Activated naive CD4-positive, alpha-beta T cell treated with anti-CD3 and anti-CD28 coated beads, Interleukin-2, amount 50 U/mL, for 16 hours (primary cell): Measurements from ENCODE around the gene STAP2.
"Not testable (repeated sequence)": the region's sequence is repeated elsewhere in the genome, so short reads cannot be mapped to it uniquely, and the experiment has no call there.

ENCODE experiments used
- DNase-seq: peaks from one replicate; pipeline ENCODE4 v3.0.0-alpha.2; 2020

Gene STAP2

DNA sequence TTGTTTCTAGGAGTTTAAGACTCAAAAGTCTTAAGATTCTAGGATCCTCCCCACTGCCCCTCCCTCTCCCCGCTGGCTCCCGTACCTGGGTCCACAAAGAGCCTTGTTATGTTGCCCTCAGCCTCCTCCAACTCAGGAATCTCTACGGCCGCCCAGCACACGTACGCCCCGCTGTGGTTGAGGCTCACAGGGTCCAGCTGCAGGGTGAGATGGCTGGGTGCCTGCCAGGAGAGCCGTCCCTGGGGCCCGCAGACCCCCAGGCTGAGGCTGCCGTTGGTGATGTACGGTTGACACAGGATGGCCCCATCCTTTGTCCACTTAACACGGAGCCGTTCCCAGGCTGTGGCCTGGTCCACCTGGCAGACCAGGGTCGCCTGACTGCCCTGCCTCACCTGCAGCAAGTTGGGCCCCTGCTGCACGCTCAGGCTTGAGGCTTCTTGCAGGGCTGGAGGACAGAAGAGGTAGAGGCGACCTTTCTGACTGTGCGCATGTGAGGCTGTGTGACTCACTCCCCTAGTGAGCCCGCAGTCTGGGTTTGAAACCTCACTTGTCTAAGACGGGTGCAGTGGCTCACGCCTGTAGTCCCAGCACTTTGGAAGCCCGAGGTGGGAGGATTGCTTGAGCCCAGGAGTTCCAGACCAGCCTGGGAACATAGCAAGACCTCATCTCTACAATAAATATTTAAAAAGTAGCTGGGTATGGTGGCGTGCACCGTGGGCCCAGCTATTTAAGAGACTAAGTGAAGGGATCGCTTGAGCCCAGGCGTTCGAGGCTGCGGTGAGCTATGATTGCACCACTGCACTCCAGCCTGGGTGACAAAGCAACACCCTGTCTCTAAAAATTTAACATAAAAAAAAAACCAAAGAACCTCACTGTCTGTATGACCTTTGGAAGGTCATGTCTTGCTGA, 40.5 kb downstream of the STAP2 start:
- DNase-seq = no peak

DNA sequence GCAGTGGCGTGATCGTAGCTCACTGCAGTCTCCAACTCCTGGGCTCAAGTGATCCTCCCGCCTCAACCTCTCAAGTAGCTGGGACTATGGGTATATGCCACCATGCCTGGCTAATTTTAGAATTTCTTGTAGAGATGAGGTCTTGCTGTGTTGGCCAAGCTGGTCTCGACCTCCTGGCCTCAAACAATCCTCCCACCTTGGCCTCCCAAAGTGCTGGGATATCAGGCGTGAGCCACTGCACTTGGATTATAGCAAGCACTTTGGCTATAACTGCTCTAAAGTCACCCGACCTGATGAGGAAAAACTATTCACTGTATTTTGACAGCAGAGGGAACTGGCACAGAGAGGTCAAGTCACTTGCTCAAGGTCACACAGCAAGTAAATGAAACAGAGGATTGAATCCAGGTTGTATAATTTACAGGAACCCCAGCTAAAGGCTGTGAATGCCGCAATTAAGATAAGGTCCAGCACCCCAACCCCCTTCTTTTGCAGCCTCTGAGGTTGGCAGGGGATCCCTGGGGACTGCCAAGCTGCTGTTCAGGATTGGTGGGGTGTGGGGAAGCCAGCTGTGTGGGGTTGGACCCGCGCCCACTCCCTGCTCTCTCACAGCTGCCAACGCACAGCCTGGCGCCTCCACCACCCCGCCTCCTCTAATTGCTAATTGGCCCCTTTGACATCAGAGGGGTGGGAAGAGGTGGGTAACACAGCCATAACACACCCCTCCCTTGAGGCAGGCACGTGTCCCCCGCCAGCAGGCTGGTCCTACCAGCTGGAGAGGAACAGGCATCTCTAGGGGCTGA, 42.5 kb downstream of the STAP2 start:
- no peak for DNase-seq

DNA sequence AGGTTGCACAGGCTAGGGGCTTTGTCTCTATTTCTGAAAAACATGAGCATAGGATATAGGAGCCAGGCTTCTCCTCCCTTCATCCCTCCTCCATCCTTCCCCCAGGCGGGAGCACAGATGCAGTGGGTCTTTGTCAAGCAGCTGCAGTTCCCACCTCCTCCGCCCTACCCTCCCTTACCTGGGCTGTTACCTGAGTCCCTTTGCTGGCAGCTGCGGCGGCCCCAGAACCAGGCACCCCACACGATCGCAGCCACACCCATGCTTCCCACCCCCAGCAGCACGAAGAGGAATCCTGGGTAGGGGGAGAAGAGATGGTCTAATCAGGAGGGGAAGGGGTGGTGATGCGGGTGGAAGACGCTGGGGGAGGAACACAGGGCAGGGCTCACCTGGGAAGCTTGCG, 44.2 kb downstream of the STAP2 start:
- no peak for DNase-seq

DNA sequence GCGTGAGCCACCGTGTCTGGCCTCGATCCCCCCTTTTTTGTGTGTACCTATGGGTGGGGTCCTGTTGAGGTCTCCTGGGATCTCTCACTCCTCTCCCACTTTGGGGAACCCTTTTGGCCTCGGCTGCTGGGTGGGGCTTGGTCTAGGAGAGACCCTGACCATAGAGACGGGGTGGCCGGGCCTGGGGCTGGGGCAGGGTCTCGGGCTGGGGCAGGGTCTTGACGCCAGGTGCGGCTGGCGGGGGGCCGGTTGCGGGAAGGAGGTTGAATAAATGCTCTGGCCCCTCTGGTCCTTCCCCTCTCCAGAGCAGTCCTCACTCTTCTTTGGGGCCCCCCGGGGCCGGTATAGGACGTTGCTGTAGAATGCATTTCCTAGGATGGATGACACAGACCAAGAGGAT, 46.1 kb downstream of the STAP2 start:
- DNase-seq = no peak

DNA sequence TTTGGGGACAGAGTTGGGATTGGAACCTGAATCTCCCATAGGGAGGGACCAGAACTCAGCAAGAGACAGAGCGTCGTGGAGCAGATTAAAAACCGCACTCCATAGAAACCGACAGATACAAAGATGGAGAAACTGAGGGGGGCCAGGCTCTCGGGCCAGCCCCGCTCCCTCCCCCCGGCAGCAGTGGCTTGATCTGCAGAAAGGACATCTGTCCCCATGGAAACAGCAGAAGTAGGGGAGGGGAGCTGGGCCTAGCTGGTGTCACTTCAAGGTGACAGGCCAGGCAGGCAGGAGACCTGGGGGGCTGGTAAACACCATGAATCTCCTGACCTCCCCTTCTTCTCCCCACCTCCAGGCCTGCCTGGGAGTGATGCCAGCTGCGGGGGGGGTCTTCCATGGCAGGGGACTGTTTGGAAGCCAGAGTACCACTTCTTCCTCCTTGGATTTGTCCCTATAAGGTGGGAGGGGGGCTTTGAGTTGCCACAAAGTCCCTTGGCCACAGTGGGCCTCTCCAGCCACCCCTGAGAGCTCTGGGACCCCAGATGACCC, 47.4 kb downstream of the STAP2 start:
- no peak for DNase-seq

DNA sequence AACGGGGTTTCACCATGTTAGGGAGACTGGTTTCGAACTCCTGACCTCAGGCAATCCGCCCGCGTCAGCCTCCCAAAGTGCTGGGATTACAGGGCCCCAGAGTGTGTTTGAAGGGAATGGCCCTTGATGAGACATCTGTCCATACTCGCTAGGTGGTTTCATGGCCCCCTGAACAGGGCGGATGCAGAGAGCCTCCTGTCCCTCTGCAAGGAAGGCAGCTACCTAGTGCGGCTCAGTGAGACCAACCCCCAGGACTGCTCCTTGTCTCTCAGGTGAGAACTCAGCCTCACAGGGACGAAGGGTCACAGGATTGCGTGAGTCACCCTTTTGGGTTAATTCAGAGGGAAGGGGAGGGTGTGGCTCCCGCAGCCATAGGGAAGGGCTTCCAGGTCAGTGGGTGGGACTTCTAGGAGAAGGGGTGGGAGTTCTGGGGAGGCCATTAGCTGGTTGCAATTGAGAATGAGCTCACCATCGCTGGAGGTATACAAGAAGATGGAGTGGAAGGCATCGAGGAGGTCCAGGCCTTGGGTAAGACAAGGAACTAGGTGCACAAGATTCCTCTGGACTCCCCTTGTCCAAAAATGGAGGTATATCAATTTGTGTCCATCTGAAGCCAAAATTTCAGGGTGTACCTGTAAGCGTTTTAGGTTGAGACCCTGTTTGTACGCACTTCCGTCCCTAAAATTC, 50.4 kb downstream of the STAP2 start:
- DNase-seq = no peak

DNA sequence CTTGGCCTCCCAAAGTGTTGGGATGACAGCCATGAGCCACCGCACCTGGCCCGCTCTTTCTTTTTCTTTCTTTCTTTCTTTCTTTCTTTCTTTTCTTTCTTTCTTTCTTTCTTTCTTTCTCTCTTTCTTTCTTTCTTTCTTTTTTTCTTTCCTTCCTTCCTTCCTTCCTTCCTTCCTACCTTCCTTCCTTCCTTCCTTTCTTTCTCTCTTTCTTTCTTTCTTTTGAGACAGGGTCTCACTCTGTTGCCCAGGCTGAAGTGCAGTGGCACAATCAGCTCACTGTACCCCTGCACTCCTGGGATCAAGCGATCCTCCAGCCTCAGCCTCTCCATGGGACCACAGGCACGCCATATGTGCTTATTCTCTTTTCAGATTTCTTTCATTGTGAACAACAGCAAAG, 52.5 kb downstream of the STAP2 start:
- DNase-seq = not testable (repeated sequence)

DNA sequence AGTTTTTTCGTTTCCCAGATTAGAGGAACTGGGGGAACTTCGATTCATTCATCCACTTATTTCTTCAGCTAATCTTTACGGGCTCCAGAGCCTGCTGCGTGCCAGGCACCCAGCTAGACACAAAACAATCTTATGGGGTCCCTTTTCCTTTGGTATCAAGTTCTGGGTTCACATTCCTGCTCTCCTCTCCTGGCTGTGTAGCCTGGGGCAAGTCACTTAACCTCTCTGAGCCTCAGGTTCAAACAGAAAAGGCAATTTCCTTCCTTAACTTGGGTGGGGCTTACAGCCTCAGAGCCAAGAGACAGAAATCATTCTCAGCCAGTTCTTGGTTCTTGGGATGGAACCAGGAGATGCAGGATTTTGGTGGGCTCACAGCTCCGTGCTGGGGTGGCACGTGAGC, 53.7 kb downstream of the STAP2 start:
- no peak for DNase-seq

DNA sequence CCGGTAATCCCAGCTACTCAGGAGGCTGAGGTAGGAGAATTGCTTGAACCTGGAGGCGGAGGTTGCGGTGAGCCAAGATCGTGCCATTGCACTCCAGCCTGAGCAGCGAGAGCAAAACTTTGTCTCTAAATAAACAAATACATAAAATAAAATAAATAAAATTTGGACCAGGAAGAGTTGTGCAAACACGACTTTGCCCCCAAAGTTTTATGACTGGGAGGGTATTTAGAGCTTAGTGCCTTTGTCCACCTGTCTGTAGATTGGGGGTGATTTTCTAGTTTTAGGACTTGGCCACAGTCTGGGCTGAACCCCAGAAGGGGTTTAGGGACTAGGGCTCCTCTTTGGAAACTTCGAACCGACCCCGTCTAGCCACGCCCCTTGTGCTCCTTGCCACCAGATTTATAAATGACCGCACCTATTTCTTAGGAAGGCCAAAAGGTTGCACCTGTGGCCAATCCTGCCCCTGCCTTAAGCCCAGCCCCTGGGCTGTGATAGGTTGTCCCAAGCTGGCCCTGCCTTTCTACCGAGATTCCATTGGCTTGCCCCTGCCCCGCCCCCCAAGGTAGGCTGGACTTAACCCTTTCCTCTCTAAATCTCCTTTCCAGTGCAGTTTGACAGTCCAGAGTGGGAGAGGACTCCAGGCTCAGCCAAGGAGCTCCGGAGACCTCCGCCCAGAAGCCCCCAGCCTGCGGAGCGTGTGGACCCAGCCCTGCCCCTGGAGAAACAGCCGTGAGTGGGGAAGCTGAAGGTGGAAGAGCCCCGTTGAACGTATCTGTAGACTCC, 54.3 kb downstream of the STAP2 start:
- no peak for DNase-seq

DNA sequence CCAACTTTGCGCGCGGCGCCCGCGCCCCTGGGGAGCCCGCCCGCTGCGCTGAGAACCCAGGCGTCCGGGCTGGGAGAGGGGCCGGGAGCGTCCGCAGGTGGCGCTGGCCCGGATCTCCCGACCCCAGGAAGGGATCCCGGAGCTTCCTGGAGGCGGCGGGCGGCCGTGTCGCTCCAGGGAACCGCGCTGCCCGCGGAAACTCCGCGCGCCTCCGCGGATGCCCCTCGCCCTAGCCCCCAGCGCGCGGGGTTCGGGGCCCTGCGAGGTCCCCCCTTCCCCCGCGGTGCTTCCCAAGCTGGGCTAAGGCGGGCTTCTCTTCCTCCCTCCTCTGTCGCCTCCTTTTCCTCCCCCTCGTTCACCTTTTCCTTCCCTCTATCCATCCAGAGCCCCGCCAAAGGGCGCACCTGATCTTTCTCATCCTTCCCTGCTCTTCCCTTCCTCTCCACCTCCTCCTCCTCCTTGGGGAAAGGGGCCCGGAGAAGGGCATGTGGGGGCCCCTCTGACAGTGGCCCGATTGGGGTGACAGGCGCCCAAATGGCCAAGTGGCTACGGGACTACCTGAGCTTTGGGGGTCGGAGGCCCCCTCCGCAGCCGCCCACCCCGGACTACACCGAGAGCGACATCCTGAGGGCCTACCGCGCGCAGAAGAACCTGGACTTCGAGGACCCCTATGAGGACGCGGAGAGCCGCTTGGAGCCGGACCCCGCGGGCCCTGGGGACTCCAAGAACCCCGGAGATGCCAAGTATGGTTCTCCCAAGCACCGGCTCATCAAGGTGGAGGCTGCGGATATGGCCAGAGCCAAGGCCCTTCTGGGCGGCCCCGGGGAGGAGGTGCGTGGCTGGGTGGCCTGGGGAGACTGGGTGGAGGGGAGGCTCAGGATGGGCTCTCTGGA, 58.9 kb downstream of the STAP2 start:
- no peak for DNase-seq

DNA sequence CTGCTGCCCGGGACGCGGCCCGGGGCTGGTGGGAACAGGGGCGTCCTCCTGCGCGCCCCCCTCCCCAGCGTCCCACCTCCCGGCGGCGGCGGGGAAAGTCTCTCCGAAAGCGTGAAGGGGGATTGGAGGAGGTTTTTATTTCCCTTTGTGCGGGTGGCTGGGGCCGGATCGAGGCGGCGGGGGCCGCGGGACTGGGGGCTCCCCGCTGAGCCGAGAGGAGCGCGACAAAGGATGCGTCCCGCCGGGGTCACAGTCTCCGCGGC, 59.4 kb downstream of the STAP2 start:
- no peak for DNase-seq

DNA sequence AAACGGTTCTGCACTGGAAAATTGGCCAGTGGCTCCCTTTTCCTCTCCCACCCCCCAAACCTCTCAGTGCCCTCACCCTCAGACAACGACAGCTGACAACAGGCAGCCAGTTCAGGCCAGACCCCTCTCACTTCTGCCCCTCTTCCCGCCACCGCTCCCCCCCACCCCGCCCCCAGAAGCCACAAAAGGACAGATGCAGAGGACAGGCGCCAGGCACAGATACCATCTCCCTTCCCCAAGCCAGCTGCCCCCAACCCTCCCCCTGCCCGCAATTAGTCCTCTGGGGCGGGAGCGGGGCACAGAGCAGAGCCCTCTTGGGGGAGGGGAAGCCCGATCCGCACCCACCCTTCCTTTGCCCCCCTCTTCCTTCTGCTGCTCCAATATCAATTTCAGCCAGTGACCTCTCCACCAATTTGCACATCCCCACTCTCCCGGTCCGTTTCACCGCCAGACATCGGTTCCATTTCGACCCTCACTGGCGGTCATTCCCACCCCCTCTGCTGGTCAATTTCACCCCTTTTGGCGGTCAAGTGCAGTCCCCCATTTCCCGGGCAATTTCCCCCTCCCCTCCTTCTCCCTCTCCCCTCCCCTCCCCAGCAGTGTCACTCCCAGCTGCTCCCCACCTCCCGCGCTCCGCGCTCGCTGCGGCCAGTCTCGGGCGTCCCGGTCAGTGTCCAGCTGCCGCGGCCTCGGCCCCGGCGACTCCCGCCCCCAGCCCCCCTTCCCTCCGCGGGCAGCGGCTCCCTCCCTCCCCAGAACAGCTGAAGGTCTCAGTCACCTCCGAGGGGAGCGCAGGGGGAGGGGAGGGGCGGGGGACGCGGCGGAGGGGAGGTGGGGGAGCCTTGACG, 60.0 kb downstream of the STAP2 start, which contains the start of gene SHD:
TSS of gene SHD (plus strand) at position 848 of the 848 bp plus-strand sequence. CDS start 798 bp downstream, outside the sequence.
- no peak for DNase-seq

DNA sequence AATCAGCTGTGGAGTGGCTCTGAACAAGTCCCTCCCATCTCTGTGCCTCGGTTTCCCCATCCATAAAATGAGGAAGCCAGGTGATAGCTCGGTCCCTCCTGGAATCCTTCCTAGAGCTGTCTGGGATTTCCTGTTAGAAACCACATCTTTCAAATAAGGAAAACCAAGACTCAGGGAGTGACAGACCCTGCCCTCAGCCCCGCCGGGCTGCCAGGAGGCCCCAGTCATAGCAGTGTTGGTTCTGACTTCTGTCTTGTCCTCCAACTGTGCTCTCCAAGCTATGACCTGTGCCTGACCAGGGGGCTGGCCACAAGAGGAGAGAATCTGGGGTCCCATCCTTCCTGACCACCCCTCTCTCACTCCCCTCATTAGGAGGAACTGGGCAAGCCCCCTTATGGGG, 60.6 kb downstream of the STAP2 start:
- no peak for DNase-seq

DNA sequence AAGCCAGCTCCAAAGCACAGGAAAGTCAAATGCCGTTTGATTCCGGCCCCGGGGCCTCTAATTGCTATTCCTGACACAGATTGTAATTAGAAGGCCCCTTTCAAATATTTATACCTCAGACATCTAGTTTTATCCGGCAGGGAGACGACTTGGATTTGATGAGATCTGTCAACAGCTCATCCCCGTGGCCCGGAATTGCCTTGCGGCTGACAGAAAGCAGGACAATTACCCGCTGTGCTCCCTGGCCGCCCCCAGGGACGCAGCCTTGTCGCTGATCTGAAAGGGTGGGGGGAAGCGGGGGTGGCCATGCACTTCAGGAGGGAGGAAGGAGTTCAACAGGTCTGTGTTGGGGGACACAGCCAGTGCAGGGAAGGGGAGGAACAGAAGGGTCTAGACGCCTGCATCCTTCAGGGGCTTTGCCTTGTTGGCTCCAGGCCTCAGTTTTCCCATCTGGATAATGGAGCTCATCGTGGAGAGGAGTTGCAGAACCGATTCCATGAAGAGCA, 61.4 kb downstream of the STAP2 start:
- no peak for DNase-seq

DNA sequence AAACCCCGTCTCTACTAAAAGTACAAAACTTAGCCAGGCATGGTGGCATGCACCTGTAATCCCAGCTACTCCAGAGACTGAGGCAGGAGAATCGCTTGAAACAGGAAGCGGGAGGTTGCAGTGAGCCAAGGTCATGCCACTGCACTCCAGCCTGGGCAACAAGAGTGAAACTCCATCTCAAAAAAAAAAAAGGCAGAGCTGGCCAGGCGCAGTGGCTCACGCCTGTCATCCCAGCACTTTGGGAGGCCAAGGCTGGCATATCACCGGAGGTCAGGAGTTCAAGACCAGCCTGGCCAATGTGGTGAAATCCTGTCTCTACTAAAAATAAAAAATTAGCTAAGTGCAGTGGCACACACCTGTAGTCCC, 64.3 kb downstream of the STAP2 start:
- DNase-seq = not testable (repeated sequence)
